Measurements from ENCODE around the gene KCNJ8.
"Not testable (repeated sequence)": the region's sequence is repeated elsewhere in the genome, so short reads cannot be mapped to it uniquely, and the experiment has no call there.

Gene KCNJ8

DNA sequence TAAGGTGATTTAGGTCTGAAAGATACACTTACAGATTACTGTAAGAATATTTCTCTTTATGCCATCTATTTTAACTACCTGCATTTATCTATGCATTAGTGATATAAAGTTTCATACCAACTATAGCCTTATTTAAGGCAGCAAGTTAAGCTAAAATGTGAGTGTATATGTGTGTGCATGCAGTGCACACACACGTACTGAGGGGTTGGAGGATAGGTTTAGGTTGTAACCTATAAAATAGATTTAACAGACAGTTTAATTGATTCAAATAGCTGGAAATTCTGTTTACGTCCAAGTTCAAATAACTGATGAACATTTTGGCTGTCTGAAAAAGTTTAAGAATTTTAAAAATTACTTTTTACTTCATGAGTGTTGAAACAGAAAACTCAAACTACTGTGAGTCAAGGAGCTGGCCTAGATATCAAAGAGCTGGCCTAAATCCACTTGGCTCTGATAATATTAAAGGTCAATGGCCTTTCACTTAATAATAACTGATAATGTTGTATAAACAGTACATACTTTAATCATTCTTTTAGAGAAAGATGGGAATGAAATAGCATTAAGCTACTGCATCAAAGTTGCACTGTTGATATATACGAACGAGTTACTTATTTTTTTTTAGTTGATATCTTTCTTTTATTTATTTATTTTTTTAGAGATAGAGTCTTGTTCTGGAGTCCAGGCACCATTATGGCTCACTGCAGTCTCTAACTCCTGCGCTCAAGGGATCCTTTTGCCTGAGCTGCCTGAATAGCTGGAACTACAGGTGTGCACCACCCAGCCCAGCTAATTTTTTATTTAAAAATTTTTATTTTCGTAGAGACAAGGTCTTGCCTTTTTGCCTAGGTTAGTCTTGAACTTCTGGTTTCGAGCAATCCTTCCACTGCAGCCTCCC, 13.8 kb upstream of the KCNJ8 start:
- no peak overlapping the region for H3K27ac ChIP-seq (replicated peaks)
- H3K27me3 ChIP-seq (ENCODE audit: insufficient read depth, poor library complexity, severe bottlenecking), result peaks cover 3% of the 10 kb centered on the region
- TF ChIP-seq SPI1 (IDR thresholded peaks at IDR 0.05; ENCODE audit: borderline replicate concordance, low read depth), result no peak
- TF ChIP-seq CTCF (IDR thresholded peaks at IDR 0.05; ENCODE audit: insufficient read depth, low read length), result no peak
- no peak for TF ChIP-seq POLR2AphosphoS5 (IDR thresholded peaks at IDR 0.05; ENCODE audit: low read depth)
- TF ChIP-seq REST (IDR thresholded peaks at IDR 0.05; ENCODE audit: insufficient replicate concordance, low read depth), result no peak
- TF ChIP-seq GABPA (IDR thresholded peaks at IDR 0.05; ENCODE audit: low read depth), result no peak
- no peak for DNase-seq (ENCODE audit: low read depth in 1 of 2, low spot score in 1 of 2)
- H3K4me3 ChIP-seq (replicated peaks; ENCODE audit: insufficient read depth, low read length), result no peak overlapping the region

GRCh38 chr12:21786041-21786531, 11.6 kb upstream of the KCNJ8 start:
- Histone ChIP-seq H3K4me3 (replicated peaks; ENCODE audit: insufficient read depth, low read length) (no peak overlapping the region), H3K27ac (replicated peaks) (no peak overlapping the region), H3K27me3 (ENCODE audit: insufficient read depth, poor library complexity, severe bottlenecking) (no peaks in the 10 kb centered on the region)
- no peak for DNase-seq (ENCODE audit: low read depth in 1 of 2, low spot score in 1 of 2)
- TF ChIP-seq REST (IDR thresholded peaks at IDR 0.05; ENCODE audit: insufficient replicate concordance, low read depth) (no peak), POLR2AphosphoS5 (IDR thresholded peaks at IDR 0.05; ENCODE audit: low read depth) (no peak), CTCF (IDR thresholded peaks at IDR 0.05; ENCODE audit: insufficient read depth, low read length) (no peak), GABPA (IDR thresholded peaks at IDR 0.05; ENCODE audit: low read depth) (no peak), SPI1 (IDR thresholded peaks at IDR 0.05; ENCODE audit: borderline replicate concordance, low read depth) (no peak)

- H3K27me3 ChIP-seq (ENCODE audit: insufficient read depth, poor library complexity, severe bottlenecking); H3K4me3 ChIP-seq (replicated peaks; ENCODE audit: insufficient read depth, low read length); H3K27ac ChIP-seq (replicated peaks); DNase-seq (ENCODE audit: low read depth in 1 of 2, low spot score in 1 of 2): not testable (repeated sequence)
Observed at GRCh38 chr12:21782723-21783122, 8.2 kb upstream of the KCNJ8 start.

DNA sequence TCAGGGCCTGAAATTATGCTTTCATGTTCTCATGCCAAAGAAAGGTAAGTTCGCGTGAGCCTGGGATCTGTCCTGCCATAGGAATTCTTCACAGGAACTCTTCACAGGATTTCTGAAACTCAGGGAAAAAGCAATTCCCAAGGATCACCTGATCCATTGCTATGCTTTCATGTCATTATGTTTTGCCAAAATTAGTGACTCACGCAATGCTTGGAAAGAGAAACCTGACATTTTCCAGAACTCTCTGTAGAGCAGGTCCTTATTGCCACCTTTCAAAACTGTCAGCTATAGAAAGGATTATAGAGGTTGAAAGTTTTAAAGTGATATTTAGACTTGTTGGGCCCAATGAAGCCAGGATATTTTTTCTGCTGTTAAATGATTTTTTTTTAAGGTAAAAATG, 6.3 kb upstream of the KCNJ8 start:
- Histone ChIP-seq H3K4me3 (replicated peaks; ENCODE audit: insufficient read depth, low read length) (no peak overlapping the region), H3K27me3 (ENCODE audit: insufficient read depth, poor library complexity, severe bottlenecking) (peaks cover 4% of the 10 kb centered on the region), H3K27ac (replicated peaks) (no peak overlapping the region)
- DNase-seq (ENCODE audit: low read depth in 1 of 2, low spot score in 1 of 2), result no peak
- TF ChIP-seq POLR2AphosphoS5 (IDR thresholded peaks at IDR 0.05; ENCODE audit: low read depth) (no peak), REST (IDR thresholded peaks at IDR 0.05; ENCODE audit: insufficient replicate concordance, low read depth) (no peak), GABPA (IDR thresholded peaks at IDR 0.05; ENCODE audit: low read depth) (no peak), SPI1 (IDR thresholded peaks at IDR 0.05; ENCODE audit: borderline replicate concordance, low read depth) (no peak), CTCF (IDR thresholded peaks at IDR 0.05; ENCODE audit: insufficient read depth, low read length) (no peak)

Data from HL-60 (cell line).